ENCODE measurements around the gene PTPRA. TPM values are rescaled to one million over a fixed set of nuclear protein-coding genes. Genes with fewer than 3 reads are reported as not detected.

The PTPRA gene
- total and polyA plus RNA-seq, 2 donors (not counting 3 experiments of a cell fraction or from before 2014, with no cell fraction given): 43.2 to 53.4 TPM

GRCh38 chr20:3039426-3039825 is 166.1 kb downstream of the PTPRA start:
- Histone ChIP-seq H3K9me1 (replicated peaks; ENCODE audit: control insufficient read depth, extremely low read depth, insufficient read depth, low read length) (no peaks in the 10 kb centered on the region), H3K79me2 (ENCODE audit: control insufficient read depth, insufficient read depth, low read length) (no peaks in the 10 kb centered on the region), H3K9ac (replicated peaks; ENCODE audit: extremely low read depth, insufficient read depth, low read length) (no peak overlapping the region), H3K4me1 (ENCODE audit: control insufficient read depth, extremely low read depth, insufficient read depth, low read length) (peaks cover 4% of the 10 kb centered on the region), H3K9me3 (replicated peaks; ENCODE audit: control insufficient read depth, insufficient read depth, low read length) (no peaks in the 10 kb centered on the region), H3K4me2 (ENCODE audit: insufficient read depth, low read length) (no peak overlapping the region), H3K36me3 (ENCODE audit: control insufficient read depth in 2 of 2, extremely low read depth in 1 of 2, insufficient read depth in 2 of 2, low read length in 2 of 2) (peaks cover 9 to 41% of the 10 kb centered on the region in 2 experiments), H3K27me3 (ENCODE audit: control insufficient read depth in 2 of 2, insufficient read depth in 2 of 2, low read length in 2 of 2) (no peaks in the 10 kb centered on the region), H3K27ac (ENCODE audit: insufficient read depth, low read depth, low read length) (no peak overlapping the region), H2AFZ (ENCODE audit: low read depth, low read length) (no peak overlapping the region), H3K4me3 (replicated peaks in 1 of 3; ENCODE audit: insufficient read depth in 1 of 3, low read depth in 1 of 3, low read length in 3 of 3) (no peak overlapping the region), H4K20me1 (replicated peaks; ENCODE audit: control insufficient read depth, extremely low read depth, insufficient read depth, low read length) (no peaks in the 10 kb centered on the region)
- intact Hi-C loops (cut with micrococcal nuclease): no loop called here
- TF ChIP-seq CTCF (IDR thresholded peaks at IDR 0.05; ENCODE audit: extremely low read depth in 1 of 2, insufficient read depth in 1 of 2, low read depth in 1 of 2, low read length in 2 of 2) (no peak), FOS (IDR thresholded peaks at IDR 0.05; ENCODE audit: borderline replicate concordance, insufficient read depth, low read length) (no peak), POLR2A (IDR thresholded peaks at IDR 0.05; ENCODE audit: low read depth, low read length) (no peak), POLR2AphosphoS5 (IDR thresholded peaks at IDR 0.05; ENCODE audit: insufficient read depth, low read depth, low read length) (no peak), GATA2 (IDR thresholded peaks at IDR 0.05; ENCODE audit: insufficient read depth, insufficient read length, low read depth, low read length) (no peak), JUN (IDR thresholded peaks at IDR 0.05; ENCODE audit: borderline replicate concordance, insufficient read depth, insufficient read length, low read depth) (no peak), EZH2 (IDR thresholded peaks at IDR 0.05; ENCODE audit: borderline replicate concordance, low read depth, low read length, severe bottlenecking) (no peak), MYC (IDR thresholded peaks at IDR 0.05; ENCODE audit: low read depth, low read length) (no peak), MAX (IDR thresholded peaks at IDR 0.05; ENCODE audit: insufficient read depth, insufficient read length) (no peak)
- ChIA-PET POLR2A (no interaction called here), CTCF (no interaction called here)
- FAIRE-seq (no peak), DNase-seq (ENCODE audit: low read depth, low spot score) (no peak)
- dilution Hi-C loops (cut with MboI; ENCODE audit: extremely low pct_ligation_motif_present, low sequenced_read_pairs): no loop called here
- BruUV-seq (replicated peaks): no TSS peak

All from endothelial cell of umbilical vein (primary cell).